KBM-7 (cell line): ENCODE measurements around the gene PDGFC.
A peak's percentile ranks its signal among the peaks of the same experiment; 100 is the strongest.
"Not testable (repeated sequence)": the region's sequence is repeated elsewhere in the genome, so short reads cannot be mapped to it uniquely, and the experiment has no call there.

Experiments
- DNase-seq: peaks from one replicate; pipeline ENCODE4 v3.0.0-alpha.2; 2015
- in situ Hi-C: fragments of 300-500 bp; cut with MboI; formaldehyde crosslinking; loops from 2 replicates; pipeline ENCODE4 v1.14.3; 2020; ENCODE audit warnings: low sequenced_read_pairs, low pct_unique_long_range_greater_than_20kb, mixed read lengths

PDGFC gene

GRCh38 chr4:156954587-156954986 is 17.0 kb downstream of the PDGFC start:
- peak; percentile 95 for DNase-seq
- in situ Hi-C loops: no loop called here

- in situ Hi-C loops: no loop called here
- DNase-seq: no peak
These were observed 17.6 kb downstream of the PDGFC start for GRCh38 chr4:156953951-156954350.

- DNase-seq: no peak
- in situ Hi-C loops: no loop called here
These were observed 18.6 kb downstream of the PDGFC start for GRCh38 chr4:156953001-156953400.

GRCh38 chr4:156952078-156952759 is 19.4 kb downstream of the PDGFC start:
- in situ Hi-C loops: no loop called here
- DNase-seq: no peak

- no peak for DNase-seq
- in situ Hi-C loops: no loop called here
These were observed 20.7 kb downstream of the PDGFC start for GRCh38 chr4:156950948-156951347.

GRCh38 chr4:156950090-156950489 is 21.5 kb downstream of the PDGFC start:
- DNase-seq: no peak
- in situ Hi-C loops: no loop called here

- in situ Hi-C loops: no loop called here
- DNase-seq: no peak
These were observed 22.2 kb downstream of the PDGFC start for GRCh38 chr4:156949373-156949814.

GRCh38 chr4:156948738-156949137 is 22.9 kb downstream of the PDGFC start:
- no peak for DNase-seq
- in situ Hi-C loops: no loop called here

GRCh38 chr4:156948133-156948532 is 23.5 kb downstream of the PDGFC start:
- in situ Hi-C loops: no loop called here
- DNase-seq: no peak

- in situ Hi-C loops: no loop called here
- DNase-seq: peak; percentile 32
These were observed 24.8 kb downstream of the PDGFC start for GRCh38 chr4:156946516-156947424.

- in situ Hi-C loops: no loop called here
- no peak for DNase-seq
These were observed 26.1 kb downstream of the PDGFC start for GRCh38 chr4:156945532-156945931.

- DNase-seq: no peak
- in situ Hi-C loops: no loop called here
These were observed 28.6 kb downstream of the PDGFC start for GRCh38 chr4:156942991-156943390.

- in situ Hi-C loops: no loop called here
- DNase-seq: no peak
These were observed 29.6 kb downstream of the PDGFC start for GRCh38 chr4:156941940-156942548.

- DNase-seq: no peak
- in situ Hi-C loops: no loop called here
These were observed 31.8 kb downstream of the PDGFC start for GRCh38 chr4:156939801-156940200.

GRCh38 chr4:156939139-156939538 is 32.5 kb downstream of the PDGFC start:
- no peak for DNase-seq
- in situ Hi-C loops: no loop called here

- DNase-seq: no peak
- in situ Hi-C loops: no loop called here
These were observed 37.4 kb downstream of the PDGFC start for GRCh38 chr4:156934259-156934635.

- in situ Hi-C loops: no loop called here
- no peak for DNase-seq
These were observed 37.9 kb downstream of the PDGFC start for GRCh38 chr4:156933633-156934258.

GRCh38 chr4:156932360-156932759 is 39.2 kb downstream of the PDGFC start:
- in situ Hi-C loops, DNase-seq: not testable (repeated sequence)

- in situ Hi-C loops: no loop called here
- no peak for DNase-seq
These were observed 40.3 kb downstream of the PDGFC start for GRCh38 chr4:156931267-156931666.
